Glutamatergic neuron (in vitro differentiated cells): ENCODE measurements around the gene TBX2. TPM values are rescaled to one million over a fixed set of nuclear protein-coding genes. Genes with fewer than 3 reads are reported as not detected.

Experiments
- DNase-seq: peaks from one replicate; pipeline ENCODE4 v3.0.0; 2022
- H3K27ac Mint-ChIP-seq: one replicate; pipeline ENCODE4 v1.8.0; 2020; ENCODE audit warnings: mild to moderate bottlenecking, mixed read lengths, inconsistent platforms; ENCODE audit not compliant: unreplicated experiment
- H3K27me3 Mint-ChIP-seq: one replicate; pipeline ENCODE4 v1.8.0; 2020; ENCODE audit warnings: mild to moderate bottlenecking, moderate library complexity, mixed read lengths, inconsistent platforms; ENCODE audit not compliant: unreplicated experiment
- H3K36me3 Mint-ChIP-seq: one replicate; pipeline ENCODE4 v1.8.0; 2020; ENCODE audit warnings: mild to moderate bottlenecking, mixed read lengths, inconsistent platforms; ENCODE audit not compliant: unreplicated experiment
- H3K4me1 Mint-ChIP-seq: one replicate; pipeline ENCODE4 v1.8.0; 2020; ENCODE audit warnings: mild to moderate bottlenecking, low read depth, mixed read lengths, inconsistent platforms; ENCODE audit not compliant: unreplicated experiment
- H3K4me3 Mint-ChIP-seq: one replicate; pipeline ENCODE4 v1.8.0; 2020; ENCODE audit warnings: mild to moderate bottlenecking, mixed read lengths, inconsistent platforms; ENCODE audit not compliant: unreplicated experiment
- H3K9me3 Mint-ChIP-seq: one replicate; pipeline ENCODE4 v1.8.0; 2020; ENCODE audit warnings: mild to moderate bottlenecking, moderate library complexity, mixed read lengths, inconsistent platforms; ENCODE audit not compliant: unreplicated experiment
- CTCF ChIP-seq: fragments of 200-600 bp; sonication (generic); IDR thresholded peaks from one replicate; pipeline ENCODE4 v1.5.0; 2021; ENCODE audit not compliant: partially characterized antibody, unreplicated experiment
- total RNA-seq: library from RNA; stranded (reverse); fragmentation: NEBNext Ultra II Directional; extraction: Animal tissue kit (Norgen Biotek cat#: 25700); gene quantifications from one replicate; pipeline ENCODE4 v1.2.1, GENCODE V29; 2021; ENCODE audit not compliant: unreplicated experiment

Gene TBX2
- total RNA-seq, 1 donor from 2014 or later, result 5.4 TPM

- Mint-ChIP-seq H3K4me3 (no peak overlapping the region), H3K9me3 (no peaks in the 10 kb centered on the region), H3K36me3 (peaks cover 5% of the 10 kb centered on the region), H3K4me1 (peaks cover 14% of the 10 kb centered on the region), H3K27me3 (no peaks in the 10 kb centered on the region), H3K27ac (no peak overlapping the region)
- no peak for DNase-seq
- no peak for TF ChIP-seq CTCF
Measured at GRCh38 chr17:61362396-61362795, 37.2 kb upstream of the TBX2 start.

GRCh38 chr17:61362852-61363600 is 36.6 kb upstream of the TBX2 start:
- no peak for DNase-seq
- Mint-ChIP-seq H3K36me3 (peaks cover 5% of the 10 kb centered on the region), H3K27ac (no peak overlapping the region), H3K9me3 (no peaks in the 10 kb centered on the region), H3K4me3 (no peak overlapping the region), H3K27me3 (no peaks in the 10 kb centered on the region), H3K4me1 (peaks cover 14% of the 10 kb centered on the region)
- TF ChIP-seq CTCF, result no peak

GRCh38 chr17:61363601-61364462 is 35.8 kb upstream of the TBX2 start:
- Mint-ChIP-seq H3K9me3 (no peaks in the 10 kb centered on the region), H3K27me3 (no peaks in the 10 kb centered on the region), H3K4me1 (peaks cover 14% of the 10 kb centered on the region), H3K4me3 (no peak overlapping the region), H3K36me3 (peaks cover 5% of the 10 kb centered on the region), H3K27ac (no peak overlapping the region)
- no peak for DNase-seq
- TF ChIP-seq CTCF, result no peak

- DNase-seq, result no peak
- peaks cover 14% of the 10 kb centered on the region for H3K4me1 Mint-ChIP-seq
- H3K27me3 Mint-ChIP-seq, result peaks cover 2% of the 10 kb centered on the region
- no peak overlapping the region for H3K27ac Mint-ChIP-seq
- no peaks in the 10 kb centered on the region for H3K9me3 Mint-ChIP-seq
- peaks cover 5% of the 10 kb centered on the region for H3K36me3 Mint-ChIP-seq
- TF ChIP-seq CTCF, result no peak
- H3K4me3 Mint-ChIP-seq, result no peak overlapping the region
Measured at GRCh38 chr17:61364463-61364846, 35.2 kb upstream of the TBX2 start.
